ENCODE results near the gene CHURC1. TPM values are rescaled to one million over a fixed set of nuclear protein-coding genes. Genes with fewer than 3 reads are reported as not detected.

Gene CHURC1
- total and polyA plus RNA-seq, 2 experiments from 2014 or later, result 42.0 to 218 TPM

DNA sequence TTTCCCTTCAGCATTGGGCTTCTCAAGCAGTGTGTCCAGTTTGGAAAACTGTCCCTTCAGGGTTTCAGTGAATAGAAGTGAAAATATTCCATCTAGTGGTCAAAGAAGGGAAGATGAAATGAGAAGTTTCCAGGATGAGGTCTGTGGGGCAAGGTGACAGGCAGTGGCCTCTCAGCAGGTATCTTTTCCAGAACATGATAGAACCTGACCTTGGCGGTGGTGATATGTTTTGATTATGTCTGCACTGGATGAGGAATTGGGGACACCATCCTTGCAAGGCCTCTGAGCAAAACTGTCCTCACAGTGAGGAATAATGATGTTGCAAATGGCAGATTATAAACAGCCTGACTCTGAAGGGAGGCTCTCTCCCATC is 23.6 kb downstream of the CHURC1 start:
- no peaks in the 10 kb centered on the region for H3F3A ChIP-seq (replicated peaks; ENCODE audit: low read depth)

More for the DNA sequence above, 23.6 kb downstream of the CHURC1 start:
- peaks cover 6% of the 10 kb centered on the region; the same call in 2 of the 3 replicates for H3K4me1 Mint-ChIP-seq
- peaks cover 11% of the 10 kb centered on the region; the same call in 1 of the 2 replicates for H3K36me3 ChIP-seq (ENCODE audit: insufficient read depth)
- 0 out of 3 replicates have a peak, but pooled peaks cover 3% of the 10 kb centered on the region for H3K36me3 Mint-ChIP-seq (ENCODE audit: low read depth)
- H3K27me3 ChIP-seq (ENCODE audit: insufficient read depth), result no peaks in the 10 kb centered on the region
- no peak overlapping the region for H3K4me2 ChIP-seq
- no peak overlapping the region for H3K27ac Mint-ChIP-seq
- no peak overlapping the region for H2AFZ ChIP-seq
- no peaks in the 10 kb centered on the region for H3K79me2 ChIP-seq (replicated peaks; ENCODE audit: insufficient read depth)
- ATAC-seq, result no peak
- H3K9me3 Mint-ChIP-seq, result no peaks in the 10 kb centered on the region
- no peaks in the 10 kb centered on the region for H3K9me2 ChIP-seq (ENCODE audit: insufficient read depth)
- H3K27me3 Mint-ChIP-seq (ENCODE audit: insufficient read depth, low read depth, poor library complexity), result peaks cover 3% of the 10 kb centered on the region
- no peak overlapping the region for H3K4me3 ChIP-seq
- TF ChIP-seq, protein P1, sequence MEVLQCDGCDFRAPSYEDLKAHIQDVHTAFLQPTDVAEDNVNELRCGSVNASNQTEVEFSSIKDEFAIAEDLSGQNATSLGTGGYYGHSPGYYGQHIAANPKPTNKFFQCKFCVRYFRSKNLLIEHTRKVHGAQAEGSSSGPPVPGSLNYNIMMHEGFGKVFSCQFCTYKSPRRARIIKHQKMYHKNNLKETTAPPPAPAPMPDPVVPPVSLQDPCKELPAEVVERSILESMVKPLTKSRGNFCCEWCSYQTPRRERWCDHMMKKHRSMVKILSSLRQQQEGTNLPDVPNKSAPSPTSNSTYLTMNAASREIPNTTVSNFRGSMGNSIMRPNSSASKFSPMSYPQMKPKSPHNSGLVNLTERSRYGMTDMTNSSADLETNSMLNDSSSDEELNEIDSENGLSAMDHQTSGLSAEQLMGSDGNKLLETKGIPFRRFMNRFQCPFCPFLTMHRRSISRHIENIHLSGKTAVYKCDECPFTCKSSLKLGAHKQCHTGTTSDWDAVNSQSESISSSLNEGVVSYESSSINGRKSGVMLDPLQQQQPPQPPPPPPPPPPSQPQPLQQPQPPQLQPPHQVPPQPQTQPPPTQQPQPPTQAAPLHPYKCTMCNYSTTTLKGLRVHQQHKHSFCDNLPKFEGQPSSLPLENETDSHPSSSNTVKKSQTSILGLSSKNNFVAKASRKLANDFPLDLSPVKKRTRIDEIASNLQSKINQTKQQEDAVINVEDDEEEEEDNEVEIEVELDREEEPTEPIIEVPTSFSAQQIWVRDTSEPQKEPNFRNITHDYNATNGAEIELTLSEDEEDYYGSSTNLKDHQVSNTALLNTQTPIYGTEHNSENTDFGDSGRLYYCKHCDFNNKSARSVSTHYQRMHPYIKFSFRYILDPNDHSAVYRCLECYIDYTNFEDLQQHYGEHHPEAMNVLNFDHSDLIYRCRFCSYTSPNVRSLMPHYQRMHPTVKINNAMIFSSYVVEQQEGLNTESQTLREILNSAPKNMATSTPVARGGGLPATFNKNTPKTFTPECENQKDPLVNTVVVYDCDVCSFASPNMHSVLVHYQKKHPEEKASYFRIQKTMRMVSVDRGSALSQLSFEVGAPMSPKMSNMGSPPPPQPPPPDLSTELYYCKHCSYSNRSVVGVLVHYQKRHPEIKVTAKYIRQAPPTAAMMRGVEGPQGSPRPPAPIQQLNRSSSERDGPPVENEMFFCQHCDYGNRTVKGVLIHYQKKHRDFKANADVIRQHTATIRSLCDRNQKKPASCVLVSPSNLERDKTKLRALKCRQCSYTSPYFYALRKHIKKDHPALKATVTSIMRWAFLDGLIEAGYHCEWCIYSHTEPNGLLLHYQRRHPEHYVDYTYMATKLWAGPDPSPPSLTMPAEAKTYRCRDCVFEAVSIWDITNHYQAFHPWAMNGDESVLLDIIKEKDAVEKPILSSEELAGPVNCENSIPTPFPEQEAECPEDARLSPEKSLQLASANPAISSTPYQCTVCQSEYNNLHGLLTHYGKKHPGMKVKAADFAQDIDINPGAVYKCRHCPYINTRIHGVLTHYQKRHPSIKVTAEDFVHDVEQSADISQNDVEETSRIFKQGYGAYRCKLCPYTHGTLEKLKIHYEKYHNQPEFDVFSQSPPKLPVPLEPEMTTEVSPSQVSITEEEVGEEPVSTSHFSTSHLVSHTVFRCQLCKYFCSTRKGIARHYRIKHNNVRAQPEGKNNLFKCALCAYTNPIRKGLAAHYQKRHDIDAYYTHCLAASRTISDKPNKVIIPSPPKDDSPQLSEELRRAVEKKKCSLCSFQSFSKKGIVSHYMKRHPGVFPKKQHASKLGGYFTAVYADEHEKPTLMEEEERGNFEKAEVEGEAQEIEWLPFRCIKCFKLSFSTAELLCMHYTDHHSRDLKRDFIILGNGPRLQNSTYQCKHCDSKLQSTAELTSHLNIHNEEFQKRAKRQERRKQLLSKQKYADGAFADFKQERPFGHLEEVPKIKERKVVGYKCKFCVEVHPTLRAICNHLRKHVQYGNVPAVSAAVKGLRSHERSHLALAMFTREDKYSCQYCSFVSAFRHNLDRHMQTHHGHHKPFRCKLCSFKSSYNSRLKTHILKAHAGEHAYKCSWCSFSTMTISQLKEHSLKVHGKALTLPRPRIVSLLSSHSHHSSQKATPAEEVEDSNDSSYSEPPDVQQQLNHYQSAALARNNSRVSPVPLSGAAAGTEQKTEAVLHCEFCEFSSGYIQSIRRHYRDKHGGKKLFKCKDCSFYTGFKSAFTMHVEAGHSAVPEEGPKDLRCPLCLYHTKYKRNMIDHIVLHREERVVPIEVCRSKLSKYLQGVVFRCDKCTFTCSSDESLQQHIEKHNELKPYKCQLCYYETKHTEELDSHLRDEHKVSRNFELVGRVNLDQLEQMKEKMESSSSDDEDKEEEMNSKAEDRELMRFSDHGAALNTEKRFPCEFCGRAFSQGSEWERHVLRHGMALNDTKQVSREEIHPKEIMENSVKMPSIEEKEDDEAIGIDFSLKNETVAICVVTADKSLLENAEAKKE (CRISPR knock-in tag; IDR thresholded peaks at IDR 0.05), result no peak
- no peak for TF ChIP-seq NANOG (IDR thresholded peaks at IDR 0.05; ENCODE audit: borderline replicate concordance)
- TF ChIP-seq, protein P2, sequence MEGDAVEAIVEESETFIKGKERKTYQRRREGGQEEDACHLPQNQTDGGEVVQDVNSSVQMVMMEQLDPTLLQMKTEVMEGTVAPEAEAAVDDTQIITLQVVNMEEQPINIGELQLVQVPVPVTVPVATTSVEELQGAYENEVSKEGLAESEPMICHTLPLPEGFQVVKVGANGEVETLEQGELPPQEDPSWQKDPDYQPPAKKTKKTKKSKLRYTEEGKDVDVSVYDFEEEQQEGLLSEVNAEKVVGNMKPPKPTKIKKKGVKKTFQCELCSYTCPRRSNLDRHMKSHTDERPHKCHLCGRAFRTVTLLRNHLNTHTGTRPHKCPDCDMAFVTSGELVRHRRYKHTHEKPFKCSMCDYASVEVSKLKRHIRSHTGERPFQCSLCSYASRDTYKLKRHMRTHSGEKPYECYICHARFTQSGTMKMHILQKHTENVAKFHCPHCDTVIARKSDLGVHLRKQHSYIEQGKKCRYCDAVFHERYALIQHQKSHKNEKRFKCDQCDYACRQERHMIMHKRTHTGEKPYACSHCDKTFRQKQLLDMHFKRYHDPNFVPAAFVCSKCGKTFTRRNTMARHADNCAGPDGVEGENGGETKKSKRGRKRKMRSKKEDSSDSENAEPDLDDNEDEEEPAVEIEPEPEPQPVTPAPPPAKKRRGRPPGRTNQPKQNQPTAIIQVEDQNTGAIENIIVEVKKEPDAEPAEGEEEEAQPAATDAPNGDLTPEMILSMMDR (conservative IDR thresholded peaks at IDR 0.05; ENCODE audit: low read depth in 2 of 2), result peak; percentile 33 to 44
- TF ChIP-seq ZNF331 (CRISPR knock-in tag; IDR thresholded peaks at IDR 0.05; ENCODE audit: low read depth), result no peak
- no peak for TF ChIP-seq ZNF114 (CRISPR knock-in tag; IDR thresholded peaks at IDR 0.05)
- TF ChIP-seq EZH2phosphoT487 (IDR thresholded peaks at IDR 0.05; ENCODE audit: unreplicated experiment), result no peak
- peaks cover 4% of the 10 kb centered on the region; the same call in 1 of the 2 replicates for H4K20me1 ChIP-seq (replicated peaks; ENCODE audit: insufficient read depth)
- peaks cover 7% of the 10 kb centered on the region; the same call in 1 of the 2 replicates for H3K4me1 ChIP-seq (ENCODE audit: insufficient read depth)
- H3K27ac ChIP-seq (ENCODE audit: low read depth), result no peak overlapping the region
- DNase-seq (ENCODE audit: low spot score), result no peak
- H3K4me3 Mint-ChIP-seq, result no peak overlapping the region
